GM21576 (cell line): ENCODE measurements around the gene PRR3.
"Not testable (repeated sequence)": the region's sequence is repeated elsewhere in the genome, so short reads cannot be mapped to it uniquely, and the experiment has no call there.

ENCODE experiments used
- ATAC-seq: cut with Tn5 transposase; IDR thresholded peaks from one replicate; pipeline ENCODE4 v1.9.1; 2021; ENCODE audit warnings: mild to moderate bottlenecking, moderate library complexity; ENCODE audit not compliant: unreplicated experiment

PRR3 gene

GRCh38 chr6:30556906-30557682, at the start of gene PRR3:
Gene PRR3 (plus strand): TSS chr6:30557295. CDS start chr6:30557345, 50 bp downstream.
- ATAC-seq: peak; percentile 51

GRCh38 chr6:30507849-30508827, 49.0 kb upstream of the PRR3 start:
- ATAC-seq: no peak

GRCh38 chr6:30508890-30509736, 48.0 kb upstream of the PRR3 start:
- no peak for ATAC-seq

- ATAC-seq: no peak
Measured at GRCh38 chr6:30510419-30511168, 46.5 kb upstream of the PRR3 start.

- no peak for ATAC-seq
Measured at GRCh38 chr6:30511169-30511546, 45.9 kb upstream of the PRR3 start.

GRCh38 chr6:30513451-30513850, 43.6 kb upstream of the PRR3 start:
- ATAC-seq: no peak

- ATAC-seq: no peak
Measured at GRCh38 chr6:30515106-30515505, 42.0 kb upstream of the PRR3 start.

GRCh38 chr6:30515944-30516753, 40.9 kb upstream of the PRR3 start:
- ATAC-seq: peak; percentile 77

- ATAC-seq: not testable (repeated sequence)
Measured at GRCh38 chr6:30516754-30517076, 40.4 kb upstream of the PRR3 start.

- not testable (repeated sequence) for ATAC-seq
Measured at GRCh38 chr6:30517767-30518504, 39.2 kb upstream of the PRR3 start.

GRCh38 chr6:30518505-30519145, 38.5 kb upstream of the PRR3 start:
- not testable (repeated sequence) for ATAC-seq

- no peak for ATAC-seq
Measured at GRCh38 chr6:30520522-30520921, 36.6 kb upstream of the PRR3 start.

GRCh38 chr6:30521082-30521481, 36.0 kb upstream of the PRR3 start:
- ATAC-seq: not testable (repeated sequence)

- ATAC-seq: not testable (repeated sequence)
Measured at GRCh38 chr6:30521952-30522351, 35.1 kb upstream of the PRR3 start.

GRCh38 chr6:30526444-30526843, 30.7 kb upstream of the PRR3 start:
- ATAC-seq: not testable (repeated sequence)

GRCh38 chr6:30529349-30529875, 27.7 kb upstream of the PRR3 start:
- ATAC-seq: peak; percentile 54

GRCh38 chr6:30530014-30530413, 27.1 kb upstream of the PRR3 start:
- ATAC-seq: no peak
